Measurements from ENCODE around the gene AGO3.

DNA sequence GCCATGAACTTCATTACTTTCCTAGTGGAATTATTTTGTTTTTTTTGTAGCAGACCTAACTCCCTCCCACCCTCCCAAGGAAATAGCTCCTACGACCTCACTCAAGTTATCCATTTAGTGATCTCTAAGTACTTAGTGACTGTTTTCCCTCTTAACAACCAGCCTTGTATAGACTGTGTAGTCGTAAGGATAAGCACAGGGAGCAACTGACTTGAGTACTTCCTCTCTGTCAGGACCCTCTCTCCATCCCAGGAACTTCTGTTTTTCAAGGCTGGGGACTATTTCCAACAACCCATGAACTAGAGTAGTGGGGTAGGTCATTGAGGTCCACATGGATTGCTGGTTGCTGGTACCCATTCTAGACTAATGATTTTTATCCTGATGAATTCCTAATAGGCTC is 46.0 kb upstream of the AGO3 start:
- TF ChIP-seq, protein P1, sequence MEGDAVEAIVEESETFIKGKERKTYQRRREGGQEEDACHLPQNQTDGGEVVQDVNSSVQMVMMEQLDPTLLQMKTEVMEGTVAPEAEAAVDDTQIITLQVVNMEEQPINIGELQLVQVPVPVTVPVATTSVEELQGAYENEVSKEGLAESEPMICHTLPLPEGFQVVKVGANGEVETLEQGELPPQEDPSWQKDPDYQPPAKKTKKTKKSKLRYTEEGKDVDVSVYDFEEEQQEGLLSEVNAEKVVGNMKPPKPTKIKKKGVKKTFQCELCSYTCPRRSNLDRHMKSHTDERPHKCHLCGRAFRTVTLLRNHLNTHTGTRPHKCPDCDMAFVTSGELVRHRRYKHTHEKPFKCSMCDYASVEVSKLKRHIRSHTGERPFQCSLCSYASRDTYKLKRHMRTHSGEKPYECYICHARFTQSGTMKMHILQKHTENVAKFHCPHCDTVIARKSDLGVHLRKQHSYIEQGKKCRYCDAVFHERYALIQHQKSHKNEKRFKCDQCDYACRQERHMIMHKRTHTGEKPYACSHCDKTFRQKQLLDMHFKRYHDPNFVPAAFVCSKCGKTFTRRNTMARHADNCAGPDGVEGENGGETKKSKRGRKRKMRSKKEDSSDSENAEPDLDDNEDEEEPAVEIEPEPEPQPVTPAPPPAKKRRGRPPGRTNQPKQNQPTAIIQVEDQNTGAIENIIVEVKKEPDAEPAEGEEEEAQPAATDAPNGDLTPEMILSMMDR (IDR thresholded peaks at IDR 0.05; ENCODE audit: low read depth, low read length, missing input control), result no peak
- TF ChIP-seq, protein P2, sequence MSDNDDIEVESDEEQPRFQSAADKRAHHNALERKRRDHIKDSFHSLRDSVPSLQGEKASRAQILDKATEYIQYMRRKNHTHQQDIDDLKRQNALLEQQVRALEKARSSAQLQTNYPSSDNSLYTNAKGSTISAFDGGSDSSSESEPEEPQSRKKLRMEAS (IDR thresholded peaks at IDR 0.05), result no peak
- TF ChIP-seq, protein P3, sequence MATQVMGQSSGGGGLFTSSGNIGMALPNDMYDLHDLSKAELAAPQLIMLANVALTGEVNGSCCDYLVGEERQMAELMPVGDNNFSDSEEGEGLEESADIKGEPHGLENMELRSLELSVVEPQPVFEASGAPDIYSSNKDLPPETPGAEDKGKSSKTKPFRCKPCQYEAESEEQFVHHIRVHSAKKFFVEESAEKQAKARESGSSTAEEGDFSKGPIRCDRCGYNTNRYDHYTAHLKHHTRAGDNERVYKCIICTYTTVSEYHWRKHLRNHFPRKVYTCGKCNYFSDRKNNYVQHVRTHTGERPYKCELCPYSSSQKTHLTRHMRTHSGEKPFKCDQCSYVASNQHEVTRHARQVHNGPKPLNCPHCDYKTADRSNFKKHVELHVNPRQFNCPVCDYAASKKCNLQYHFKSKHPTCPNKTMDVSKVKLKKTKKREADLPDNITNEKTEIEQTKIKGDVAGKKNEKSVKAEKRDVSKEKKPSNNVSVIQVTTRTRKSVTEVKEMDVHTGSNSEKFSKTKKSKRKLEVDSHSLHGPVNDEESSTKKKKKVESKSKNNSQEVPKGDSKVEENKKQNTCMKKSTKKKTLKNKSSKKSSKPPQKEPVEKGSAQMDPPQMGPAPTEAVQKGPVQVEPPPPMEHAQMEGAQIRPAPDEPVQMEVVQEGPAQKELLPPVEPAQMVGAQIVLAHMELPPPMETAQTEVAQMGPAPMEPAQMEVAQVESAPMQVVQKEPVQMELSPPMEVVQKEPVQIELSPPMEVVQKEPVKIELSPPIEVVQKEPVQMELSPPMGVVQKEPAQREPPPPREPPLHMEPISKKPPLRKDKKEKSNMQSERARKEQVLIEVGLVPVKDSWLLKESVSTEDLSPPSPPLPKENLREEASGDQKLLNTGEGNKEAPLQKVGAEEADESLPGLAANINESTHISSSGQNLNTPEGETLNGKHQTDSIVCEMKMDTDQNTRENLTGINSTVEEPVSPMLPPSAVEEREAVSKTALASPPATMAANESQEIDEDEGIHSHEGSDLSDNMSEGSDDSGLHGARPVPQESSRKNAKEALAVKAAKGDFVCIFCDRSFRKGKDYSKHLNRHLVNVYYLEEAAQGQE (IDR thresholded peaks at IDR 0.05), result no peak
- TF ChIP-seq RAD21 (IDR thresholded peaks at IDR 0.05), result no peak
- no peak for TF ChIP-seq TAF1 (conservative IDR thresholded peaks at IDR 0.05)
- no peak for TF ChIP-seq EGR1 (IDR thresholded peaks at IDR 0.05; ENCODE audit: low read depth in 2 of 2)
- no peak for TF ChIP-seq GABPA (IDR thresholded peaks at IDR 0.05 in 1 of 2, conservative IDR thresholded peaks at IDR 0.05 in 1 of 2)
- no peak for TF ChIP-seq SP1 (IDR thresholded peaks at IDR 0.05)
- no peak for TF ChIP-seq JUND (IDR thresholded peaks at IDR 0.05)
- TF ChIP-seq YY1 (IDR thresholded peaks at IDR 0.05), result no peak
- TF ChIP-seq, protein P4, sequence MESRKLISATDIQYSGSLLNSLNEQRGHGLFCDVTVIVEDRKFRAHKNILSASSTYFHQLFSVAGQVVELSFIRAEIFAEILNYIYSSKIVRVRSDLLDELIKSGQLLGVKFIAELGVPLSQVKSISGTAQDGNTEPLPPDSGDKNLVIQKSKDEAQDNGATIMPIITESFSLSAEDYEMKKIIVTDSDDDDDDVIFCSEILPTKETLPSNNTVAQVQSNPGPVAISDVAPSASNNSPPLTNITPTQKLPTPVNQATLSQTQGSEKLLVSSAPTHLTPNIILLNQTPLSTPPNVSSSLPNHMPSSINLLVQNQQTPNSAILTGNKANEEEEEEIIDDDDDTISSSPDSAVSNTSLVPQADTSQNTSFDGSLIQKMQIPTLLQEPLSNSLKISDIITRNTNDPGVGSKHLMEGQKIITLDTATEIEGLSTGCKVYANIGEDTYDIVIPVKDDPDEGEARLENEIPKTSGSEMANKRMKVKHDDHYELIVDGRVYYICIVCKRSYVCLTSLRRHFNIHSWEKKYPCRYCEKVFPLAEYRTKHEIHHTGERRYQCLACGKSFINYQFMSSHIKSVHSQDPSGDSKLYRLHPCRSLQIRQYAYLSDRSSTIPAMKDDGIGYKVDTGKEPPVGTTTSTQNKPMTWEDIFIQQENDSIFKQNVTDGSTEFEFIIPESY (IDR thresholded peaks at IDR 0.05), result no peak

Data from liver (tissue), 3 donors.